HG03439 (cell line): ENCODE measurements around the gene TPD52L2.
A peak's percentile ranks its signal among the peaks of the same experiment; 100 is the strongest.
"Not testable (repeated sequence)": the region's sequence is repeated elsewhere in the genome, so short reads cannot be mapped to it uniquely, and the experiment has no call there.

Experiments
- ATAC-seq: cut with Tn5 transposase; IDR thresholded peaks from one replicate; pipeline ENCODE4 v1.9.1; 2021; ENCODE audit warnings: mild to moderate bottlenecking, moderate library complexity; ENCODE audit not compliant: unreplicated experiment

TPD52L2 gene

DNA sequence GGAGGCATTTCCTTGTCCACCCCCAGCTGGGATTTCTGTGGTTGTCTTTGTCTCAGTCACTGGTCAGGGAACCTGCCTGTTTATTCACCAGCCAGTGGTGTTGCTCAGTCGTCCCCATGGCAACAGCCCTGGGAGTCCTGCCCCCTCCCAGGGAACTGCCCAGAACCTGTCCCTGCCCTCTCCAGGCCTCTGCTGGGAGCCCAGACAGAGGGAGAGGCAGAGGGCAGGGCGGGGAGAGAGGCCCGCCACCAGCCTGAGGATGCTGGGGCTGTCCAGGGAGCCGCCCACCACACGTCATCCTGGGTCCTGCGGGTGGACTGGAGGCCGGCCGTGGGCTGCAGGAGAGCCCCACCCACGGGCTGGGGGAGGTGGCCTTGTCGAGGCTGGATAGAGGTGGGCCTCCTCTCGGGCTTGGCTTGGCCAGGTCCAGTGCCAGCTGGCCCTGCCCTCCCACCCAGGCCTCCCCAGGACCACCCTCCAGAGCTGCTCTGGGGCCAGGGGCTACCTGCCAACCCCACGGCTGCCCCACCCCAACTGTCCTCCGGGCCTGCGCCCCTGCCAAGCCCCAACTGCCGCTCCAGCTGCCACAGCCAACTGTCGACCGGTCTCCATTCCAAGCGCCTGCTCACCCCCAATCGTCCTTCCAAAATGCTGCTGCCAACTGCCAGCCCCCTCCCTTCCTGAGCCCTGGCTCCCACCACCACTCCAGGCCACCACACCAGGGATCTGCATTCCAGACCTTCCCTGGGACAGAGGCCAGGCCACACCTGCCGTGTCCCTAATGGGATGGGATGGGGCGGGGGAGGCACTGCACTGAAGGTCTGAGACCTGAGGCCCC, 29.8 kb upstream of the TPD52L2 start:
- ATAC-seq: no peak

- no peak for ATAC-seq
Observed at GRCh38 chr20:63836458-63837344, 28.4 kb upstream of the TPD52L2 start.

- no peak for ATAC-seq
Observed at GRCh38 chr20:63837479-63837878, 27.6 kb upstream of the TPD52L2 start.

- no peak for ATAC-seq
Observed at GRCh38 chr20:63839620-63840019, 25.4 kb upstream of the TPD52L2 start.

GRCh38 chr20:63840405-63840828, 24.7 kb upstream of the TPD52L2 start:
- no peak for ATAC-seq

DNA sequence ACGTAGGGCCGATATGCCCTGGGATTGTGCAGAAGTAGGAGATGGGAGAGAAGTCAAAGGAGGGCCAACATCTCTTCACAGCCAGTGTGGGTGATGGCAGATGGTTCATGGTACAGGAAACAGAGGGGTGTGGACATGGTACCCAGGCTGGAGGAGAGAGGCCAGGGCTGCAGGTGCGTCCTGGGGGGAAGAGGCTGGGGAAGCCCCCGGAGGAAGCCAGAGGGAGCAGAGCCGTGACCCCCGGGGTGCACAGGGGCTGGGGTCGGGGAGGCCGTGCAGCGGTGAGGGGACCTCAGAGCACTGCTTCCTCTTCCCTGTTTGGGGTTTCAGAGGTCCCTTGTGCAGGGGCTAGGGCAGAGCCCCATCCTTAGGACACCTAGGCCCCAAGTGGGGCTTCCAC, 22.8 kb upstream of the TPD52L2 start:
- no peak for ATAC-seq

- no peak for ATAC-seq
Observed at GRCh38 chr20:63843222-63843621, 21.8 kb upstream of the TPD52L2 start.

DNA sequence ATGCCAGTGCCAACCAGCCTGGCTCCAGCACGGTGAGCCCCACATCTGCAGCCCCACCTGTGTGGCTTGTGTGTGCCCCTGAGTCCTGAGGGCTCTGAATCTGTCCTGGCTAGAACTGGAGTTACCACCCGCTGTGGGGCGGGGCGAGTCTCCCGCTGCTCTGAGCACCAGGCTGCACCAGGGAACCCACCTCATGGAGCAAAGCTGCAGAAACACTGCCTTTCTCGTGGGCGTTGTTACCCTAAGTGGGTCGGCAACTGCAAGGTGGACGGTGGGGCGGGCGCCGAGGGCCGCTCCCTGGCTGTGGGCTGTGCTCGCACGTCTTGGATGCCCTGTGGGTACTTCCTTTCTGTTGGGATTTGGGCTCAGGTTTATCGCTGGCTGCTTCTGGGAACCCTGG, 21.3 kb upstream of the TPD52L2 start:
- ATAC-seq: no peak

GRCh38 chr20:63844511-63844991, 20.5 kb upstream of the TPD52L2 start:
- no peak for ATAC-seq

DNA sequence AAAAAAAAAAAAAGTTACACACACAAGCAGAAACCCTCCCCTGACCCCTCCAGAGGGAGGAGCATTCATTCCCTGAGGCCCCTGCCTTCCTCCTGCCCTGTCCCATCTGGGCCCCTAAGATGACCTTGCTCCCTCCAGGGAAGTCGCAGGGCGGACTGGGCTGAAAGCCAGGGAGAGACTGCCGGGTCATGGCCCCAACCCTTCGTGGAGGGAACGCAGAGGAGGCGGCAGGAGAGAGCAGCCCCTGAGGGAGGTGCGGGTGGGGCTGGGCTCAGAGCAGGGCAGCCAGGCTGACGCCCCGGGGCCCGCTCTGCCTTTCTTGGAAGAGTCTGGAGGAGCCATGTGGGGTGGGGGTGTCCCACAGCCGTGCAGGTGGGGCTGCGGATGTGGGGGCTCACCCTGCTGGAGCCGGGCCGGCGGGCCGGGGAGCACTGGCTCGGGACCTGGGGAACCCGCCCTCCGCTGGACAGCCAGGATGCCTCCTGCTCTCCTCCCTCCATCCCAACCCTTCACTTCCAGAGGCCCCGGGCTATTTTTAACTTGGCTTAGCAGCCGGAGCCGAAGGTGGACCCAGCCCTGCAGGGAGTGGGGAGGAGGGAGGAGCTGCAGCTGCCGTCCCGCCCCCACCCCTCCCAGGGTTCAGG, 18.8 kb upstream of the TPD52L2 start:
- ATAC-seq: no peak

DNA sequence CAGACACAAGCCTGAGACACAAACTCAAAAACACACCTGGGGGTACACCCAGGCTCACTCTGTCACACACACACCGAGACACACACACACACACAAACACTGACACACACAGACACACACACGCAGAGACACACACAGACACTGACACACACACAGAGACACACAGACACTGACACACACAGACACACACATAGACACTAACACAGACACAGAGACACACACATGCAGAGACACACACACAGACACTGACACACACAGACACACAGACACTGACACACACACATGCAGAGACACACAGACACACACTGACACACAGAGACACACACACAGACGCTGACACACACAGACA, 18.2 kb upstream of the TPD52L2 start:
- ATAC-seq: no peak

- no peak for ATAC-seq
Observed at GRCh38 chr20:63847237-63848002, 17.6 kb upstream of the TPD52L2 start.

DNA sequence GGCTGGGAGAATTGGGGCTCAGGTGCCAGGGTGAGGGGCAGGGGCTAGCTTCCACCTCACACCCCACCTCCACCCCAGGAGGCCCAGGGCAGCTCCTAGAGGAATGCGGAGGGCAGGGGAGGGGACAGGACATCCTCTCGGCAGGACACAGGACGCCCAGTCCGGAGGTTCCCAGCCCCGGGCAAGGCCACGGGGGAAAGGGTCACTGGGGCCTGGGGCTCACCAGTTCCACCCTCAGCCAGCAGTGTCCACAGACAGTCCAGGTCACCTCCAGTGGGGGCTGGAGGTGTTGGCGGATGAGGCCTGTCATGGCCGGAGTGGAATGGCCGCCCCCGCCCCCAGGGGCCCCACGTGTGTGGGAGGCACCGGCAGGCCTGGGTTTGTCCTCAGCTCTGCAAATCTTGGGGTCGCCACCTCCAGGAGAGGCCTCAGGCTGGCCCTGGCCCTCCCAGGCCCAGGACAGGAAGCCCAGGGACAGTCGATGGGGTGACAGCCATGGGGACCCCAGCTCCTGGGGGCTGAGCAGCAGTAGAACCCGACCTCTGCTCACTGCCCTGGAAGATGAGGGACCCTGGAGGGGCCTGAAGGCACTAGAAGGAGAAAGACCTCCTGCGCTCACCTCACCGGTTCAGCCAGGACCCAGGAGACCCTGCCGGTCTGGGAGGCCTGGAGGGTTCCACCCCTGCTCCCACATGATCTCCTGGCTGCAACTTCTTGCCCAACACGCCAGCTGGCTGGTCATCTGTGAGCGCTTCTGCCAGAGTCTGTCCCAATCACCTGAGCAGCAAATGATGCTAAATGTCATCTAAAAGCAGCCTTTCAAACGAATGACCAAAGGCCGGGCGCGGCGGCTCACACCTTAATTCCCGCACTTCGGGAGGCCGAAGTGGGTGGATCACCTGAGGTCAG, 16.8 kb upstream of the TPD52L2 start:
- ATAC-seq: no peak

GRCh38 chr20:63850689-63851547, 14.2 kb upstream of the TPD52L2 start:
- ATAC-seq: peak; percentile 81

- not testable (repeated sequence) for ATAC-seq
Observed at GRCh38 chr20:63851548-63851943, 13.5 kb upstream of the TPD52L2 start.

- ATAC-seq: not testable (repeated sequence)
Observed at GRCh38 chr20:63853733-63854068, 11.4 kb upstream of the TPD52L2 start.

DNA sequence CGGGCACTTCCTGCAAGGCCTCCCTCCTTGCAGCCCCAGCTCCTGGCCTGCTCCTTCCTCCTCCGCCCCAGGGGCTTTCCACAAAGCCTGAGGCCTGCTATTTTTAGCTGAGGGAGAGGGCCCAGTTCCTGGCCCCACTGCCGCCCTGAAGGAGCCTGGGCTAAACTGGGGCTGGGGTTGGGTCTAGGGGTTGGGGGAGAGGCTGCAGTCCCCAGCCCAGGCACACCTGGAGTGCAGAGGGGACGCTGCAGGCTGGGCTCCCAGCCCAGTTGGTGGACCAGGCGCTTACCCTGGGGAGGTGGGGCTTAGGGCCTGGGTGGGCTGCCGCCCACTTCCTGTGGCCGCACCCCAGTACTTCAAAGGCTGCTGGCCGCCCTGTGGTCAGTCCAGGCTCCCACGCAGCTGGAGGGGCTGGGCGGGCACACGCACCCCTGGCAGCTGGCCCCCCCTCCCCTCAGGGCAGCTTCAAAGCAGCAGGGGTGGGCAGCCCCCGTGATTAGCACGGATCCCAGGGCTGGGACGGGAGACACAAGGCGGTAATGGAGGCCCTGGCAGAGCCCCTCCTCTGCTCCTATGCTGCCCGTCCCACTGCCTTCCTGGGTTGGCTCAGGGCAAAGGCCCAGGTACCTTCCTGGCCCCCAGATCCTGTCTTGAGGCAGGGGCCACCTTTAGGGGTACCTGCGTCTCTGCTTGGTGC, 10.9 kb upstream of the TPD52L2 start:
- no peak for ATAC-seq

DNA sequence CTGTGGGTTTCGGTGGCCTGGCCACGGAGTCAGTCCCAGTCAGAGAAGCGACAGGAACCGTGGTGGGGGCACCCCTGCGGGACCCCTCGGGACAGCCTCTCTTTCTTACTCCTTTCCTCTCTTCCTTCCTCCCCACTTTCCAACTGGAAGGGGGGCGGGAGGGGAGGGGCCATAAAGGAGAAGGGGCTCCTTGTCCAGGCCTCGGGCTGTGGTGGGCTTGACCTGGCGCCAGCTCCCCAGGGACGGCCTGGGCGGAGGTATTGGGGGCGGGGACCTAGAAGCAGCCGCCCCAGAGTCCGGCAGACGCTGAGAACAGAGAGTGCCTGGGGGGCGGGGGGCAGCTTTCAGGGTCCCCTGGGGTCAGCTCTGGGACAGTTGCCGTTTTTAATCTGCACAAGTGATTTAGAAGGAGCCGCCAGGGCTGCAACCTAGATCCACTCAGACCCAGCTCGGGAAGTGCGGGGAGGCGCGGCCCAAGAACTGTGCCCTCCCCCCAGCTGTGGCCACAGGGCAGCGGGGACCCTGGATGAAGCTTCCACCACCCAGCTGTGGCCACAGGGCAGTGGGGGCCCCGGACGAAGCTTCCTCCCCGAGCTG, 10.2 kb upstream of the TPD52L2 start:
- no peak for ATAC-seq
